Cerebellar nuclear complex (tissue), 1 donor: Measurements from ENCODE around the gene ZNF474.

Experiments used
- DNase-seq, 2 experiments: peaks; one replicate each; lab custom pipeline; 2025; lab: John Stamatoyannopoulos, UW

The ZNF474 gene

GRCh38 chr5:122181863-122182262 is 52.5 kb downstream of the ZNF474 start:
- DNase-seq: no peak

GRCh38 chr5:122182491-122182921 is 53.2 kb downstream of the ZNF474 start:
- DNase-seq: no peak

- no peak for DNase-seq
Measured at GRCh38 chr5:122183098-122183787, 53.9 kb downstream of the ZNF474 start.

GRCh38 chr5:122183788-122184170 is 54.4 kb downstream of the ZNF474 start:
- no peak for DNase-seq

GRCh38 chr5:122184676-122185255 is 55.4 kb downstream of the ZNF474 start:
- DNase-seq: no peak

- no peak for DNase-seq
Measured at GRCh38 chr5:122187426-122187825, 58.1 kb downstream of the ZNF474 start.

GRCh38 chr5:122190156-122190555 is 60.8 kb downstream of the ZNF474 start:
- DNase-seq: no peak

- peak in 1 of 2 experiments; percentile 65 for DNase-seq
Measured at GRCh38 chr5:122192497-122193496, 63.5 kb downstream of the ZNF474 start.

GRCh38 chr5:122195802-122196394 is 66.6 kb downstream of the ZNF474 start:
- DNase-seq: peak in 1 of 2 experiments; percentile 5

- no peak for DNase-seq
Measured at GRCh38 chr5:122199146-122199545, 69.8 kb downstream of the ZNF474 start.

- DNase-seq: no peak
Measured at GRCh38 chr5:122200450-122200849, 71.1 kb downstream of the ZNF474 start.

GRCh38 chr5:122200865-122201264 is 71.5 kb downstream of the ZNF474 start:
- DNase-seq: no peak

- no peak for DNase-seq
Measured at GRCh38 chr5:122201365-122201764, 72.0 kb downstream of the ZNF474 start.

GRCh38 chr5:122202952-122203351 is 73.6 kb downstream of the ZNF474 start:
- no peak for DNase-seq
